GM18909 (cell line): ENCODE results near the gene MYOM1.
A peak's percentile ranks its signal among the peaks of the same experiment; 100 is the strongest.
"Not testable (repeated sequence)": the region's sequence is repeated elsewhere in the genome, so short reads cannot be mapped to it uniquely, and the experiment has no call there.

Source experiments
- ATAC-seq: cut with Tn5 transposase; IDR thresholded peaks from one replicate; pipeline ENCODE4 v1.9.1; 2021; ENCODE audit warnings: mild to moderate bottlenecking; ENCODE audit not compliant: unreplicated experiment, poor library complexity

The MYOM1 gene

DNA sequence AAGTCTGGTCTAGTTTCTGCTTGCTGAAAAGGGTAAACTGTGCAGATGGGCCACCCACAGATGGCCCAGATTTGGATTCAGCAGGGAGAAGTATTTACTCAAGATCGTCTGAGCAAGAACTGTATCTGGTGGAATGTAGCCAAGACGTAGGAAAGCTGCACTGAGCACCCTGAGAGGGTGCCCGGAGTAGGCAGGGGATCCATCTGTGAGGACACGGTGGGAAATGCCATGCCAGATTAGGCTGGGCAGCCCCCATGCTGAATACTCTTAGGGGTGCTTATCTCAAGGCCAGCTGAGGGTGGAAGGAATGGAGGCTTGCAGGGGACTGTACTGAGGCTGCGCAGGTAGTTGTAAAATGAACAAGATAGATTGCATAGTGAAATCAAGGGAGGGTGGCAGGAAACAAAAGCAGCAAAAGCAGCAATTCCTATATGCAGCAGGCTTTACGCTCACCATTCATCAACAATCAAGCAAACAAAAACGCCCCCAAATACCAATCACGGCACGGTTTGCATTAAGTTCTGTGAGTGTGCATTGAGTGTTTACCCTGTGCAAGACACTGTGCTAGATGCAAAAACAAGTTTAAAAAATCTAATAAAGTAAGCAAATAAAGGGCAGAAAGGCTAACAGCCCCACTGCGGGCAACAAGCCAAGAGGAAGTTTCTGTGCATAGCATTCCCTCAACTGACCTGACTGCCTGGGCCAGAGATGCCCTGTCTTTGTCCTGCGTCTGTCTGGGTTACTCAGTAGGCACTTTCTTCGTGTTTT is 174.7 kb downstream of the MYOM1 start:
- no peak for ATAC-seq

DNA sequence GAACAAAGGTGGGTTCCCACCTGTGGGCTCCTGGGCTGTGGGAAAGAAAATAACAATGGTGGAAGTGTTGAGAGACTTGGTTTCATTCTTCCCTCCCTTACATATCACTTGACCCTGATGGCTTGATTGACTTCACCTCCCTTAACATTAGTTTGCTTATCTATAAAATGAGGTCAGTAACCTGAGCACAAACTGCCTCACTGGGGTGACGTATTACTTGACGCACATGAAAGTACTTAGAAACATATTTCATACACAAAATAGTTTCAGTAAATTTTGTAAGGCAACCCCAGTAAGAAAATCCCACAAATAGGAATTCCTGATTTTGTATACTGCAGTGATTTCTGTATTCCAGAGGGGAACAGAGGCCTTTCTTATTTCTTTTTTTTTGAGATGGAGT is 177.4 kb downstream of the MYOM1 start:
- ATAC-seq: no peak

DNA sequence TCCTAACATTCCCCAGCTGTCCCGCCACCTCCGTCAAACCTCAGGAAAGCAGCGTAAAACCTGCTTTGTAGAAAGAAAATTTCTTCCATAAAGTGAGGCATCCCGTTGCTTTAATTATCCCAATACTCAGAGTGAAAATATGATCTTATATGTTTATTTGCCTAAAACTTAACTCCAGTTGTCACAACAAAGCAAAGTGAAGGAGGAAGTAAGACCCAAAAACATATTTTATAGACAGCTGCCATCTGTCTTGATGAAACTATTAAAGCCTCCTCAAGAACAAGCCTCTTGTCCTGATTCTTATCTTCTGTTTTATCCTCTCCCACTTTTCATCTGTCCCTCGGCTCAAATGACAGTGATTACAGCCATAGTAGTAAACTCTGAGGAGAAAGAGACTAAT is 177.9 kb downstream of the MYOM1 start:
- no peak for ATAC-seq

DNA sequence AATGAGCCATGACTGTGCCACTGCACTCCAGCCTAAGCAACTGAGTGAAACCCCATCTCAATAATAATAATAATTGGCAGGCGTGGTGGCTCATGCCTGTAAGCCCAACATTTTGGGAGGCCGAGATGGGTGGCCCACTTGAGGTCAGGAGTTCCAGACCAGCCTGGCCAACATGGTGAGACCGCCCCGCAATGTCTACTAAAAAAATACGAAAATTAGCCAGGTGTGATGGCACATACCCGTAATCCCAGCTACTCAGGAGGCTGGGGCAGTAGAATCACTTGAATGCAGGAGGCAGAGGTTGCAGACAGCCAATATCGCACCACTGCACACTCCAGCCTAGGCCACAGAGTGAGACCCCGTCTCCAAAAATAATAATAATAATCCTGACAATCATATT is 178.9 kb downstream of the MYOM1 start:
- ATAC-seq: no peak

DNA sequence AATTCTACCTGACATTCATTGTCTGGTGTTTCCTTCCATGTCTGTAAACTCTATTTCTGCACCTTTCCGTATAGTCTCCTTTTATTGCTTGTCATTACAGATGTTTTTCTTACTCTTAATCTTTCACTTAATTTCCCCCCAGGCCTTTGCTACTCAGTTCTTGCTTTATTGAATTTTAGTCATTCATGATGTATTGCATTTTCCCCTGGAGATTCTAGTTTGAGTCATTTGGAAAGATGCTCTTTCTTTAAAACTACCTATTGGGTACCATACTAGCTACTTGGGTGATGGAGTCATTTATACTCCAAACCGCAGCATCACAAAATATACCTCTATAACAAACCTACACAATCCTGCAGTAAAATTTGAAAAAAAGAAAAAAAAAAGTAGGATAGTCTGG is 179.6 kb downstream of the MYOM1 start:
- no peak for ATAC-seq

DNA sequence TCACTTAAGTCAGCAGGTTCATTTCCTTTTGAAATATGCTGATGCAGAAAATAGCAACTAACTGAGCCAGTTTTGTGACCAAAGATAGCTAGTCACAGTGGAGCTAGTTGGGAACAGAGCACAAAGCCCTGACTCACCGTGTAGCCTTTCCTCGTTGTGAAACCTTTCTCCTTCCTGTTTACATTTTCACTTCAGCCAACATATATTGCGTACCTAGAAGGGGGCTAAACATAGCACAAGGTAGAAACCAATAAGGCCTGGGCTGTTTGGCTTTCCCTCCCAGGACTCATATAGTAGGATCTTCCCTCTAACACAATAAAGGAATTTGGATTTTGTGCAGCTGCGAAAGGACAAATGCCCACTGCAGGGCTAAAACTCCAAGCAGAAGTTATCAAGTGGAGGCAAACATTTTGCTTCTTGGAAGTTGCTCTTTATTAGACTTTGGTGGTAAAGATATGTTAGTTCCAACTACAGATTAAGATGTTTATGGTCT is 182.3 kb downstream of the MYOM1 start:
- peak; percentile 99 for ATAC-seq

DNA sequence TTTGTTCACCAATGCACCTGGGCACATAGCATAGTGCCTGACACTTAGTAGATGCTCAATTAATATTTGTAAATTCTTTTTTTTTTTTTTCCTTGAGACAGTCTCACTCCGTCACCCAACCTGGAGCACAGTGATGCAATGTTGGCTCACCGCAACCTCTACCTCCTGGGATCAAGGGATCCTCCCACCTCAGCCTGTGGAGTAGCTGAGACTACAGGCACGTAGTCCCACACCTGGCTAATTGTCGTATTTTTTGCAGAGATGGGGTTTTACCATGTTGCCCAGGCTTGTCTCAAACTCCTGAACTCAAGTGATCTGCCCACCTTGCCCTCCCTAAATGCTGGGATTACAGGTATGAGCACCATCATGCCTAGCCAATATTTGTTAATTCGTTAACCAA is 183.7 kb downstream of the MYOM1 start:
- ATAC-seq: no peak

DNA sequence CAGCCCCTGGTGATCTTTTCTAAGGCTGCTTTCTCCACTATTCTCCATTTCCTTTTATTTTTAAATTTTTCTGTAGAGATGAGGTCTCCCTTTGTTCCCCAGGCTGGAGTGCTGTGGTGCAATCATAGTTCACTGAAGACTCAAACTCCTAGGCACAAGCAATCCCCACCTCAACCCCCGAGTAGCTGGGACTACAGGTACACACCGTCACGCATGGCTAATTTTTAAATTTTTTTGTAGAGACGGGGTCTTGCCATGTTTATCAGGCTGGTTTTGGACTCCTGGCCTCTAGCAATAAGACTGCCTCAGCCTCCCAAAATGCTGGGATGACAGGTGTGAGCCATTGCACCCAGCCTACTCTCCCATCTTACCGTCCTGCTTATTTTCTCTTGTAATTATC is 184.1 kb downstream of the MYOM1 start:
- no peak for ATAC-seq

DNA sequence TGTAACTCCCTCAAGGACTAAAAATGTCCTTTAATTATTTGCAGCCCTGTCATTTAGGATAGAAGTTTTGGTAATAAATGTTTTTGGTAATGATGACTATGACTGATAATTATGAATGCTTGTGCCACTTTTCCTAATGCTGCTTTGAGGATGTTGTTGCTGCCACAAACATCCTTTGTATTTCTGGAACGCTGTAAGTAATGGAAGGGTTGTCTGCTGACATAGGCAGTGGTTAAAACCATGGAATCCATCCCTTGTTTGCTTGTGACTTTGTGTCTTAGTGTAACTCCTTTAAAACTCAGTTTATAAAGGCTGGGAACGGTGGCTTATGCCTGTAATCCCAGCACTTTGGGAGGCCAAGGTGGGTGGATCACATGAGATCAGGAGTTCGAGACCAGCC is 187.0 kb downstream of the MYOM1 start:
- no peak for ATAC-seq

DNA sequence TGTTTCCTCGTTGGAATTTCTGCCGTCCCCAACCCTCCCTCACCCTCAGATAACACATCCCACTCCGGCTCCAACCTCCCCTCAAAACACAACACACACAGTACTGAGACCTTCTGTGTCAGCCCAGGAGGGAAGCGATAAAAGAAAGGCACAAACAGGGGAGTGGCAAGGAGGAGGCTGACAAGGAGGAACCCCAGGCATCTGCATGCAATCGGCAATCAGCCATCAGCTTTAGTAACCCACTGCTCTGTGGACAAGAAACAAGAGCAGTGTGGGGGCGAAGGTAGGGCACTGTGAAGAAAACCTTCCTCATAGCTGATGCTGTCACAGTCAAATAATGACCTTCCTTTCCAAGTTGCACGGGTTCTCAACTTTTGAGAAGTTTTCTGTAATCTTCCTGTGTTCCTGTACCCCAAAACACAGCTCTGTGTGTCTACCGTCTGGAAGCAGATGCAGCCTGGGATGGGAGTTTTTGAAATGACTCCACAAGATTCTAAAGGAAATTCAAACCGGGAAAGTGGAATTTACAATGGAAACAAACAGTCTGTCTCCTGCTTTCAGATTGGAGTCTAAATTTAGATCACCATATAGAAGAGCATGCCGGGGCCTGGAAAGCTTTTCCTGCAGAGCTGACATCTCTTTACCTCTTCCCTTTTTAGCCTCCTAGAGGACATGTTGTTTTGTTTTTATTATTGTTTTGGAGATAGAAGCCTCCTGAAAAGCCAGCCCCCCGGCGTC is 190.4 kb downstream of the MYOM1 start:
- no peak for ATAC-seq

DNA sequence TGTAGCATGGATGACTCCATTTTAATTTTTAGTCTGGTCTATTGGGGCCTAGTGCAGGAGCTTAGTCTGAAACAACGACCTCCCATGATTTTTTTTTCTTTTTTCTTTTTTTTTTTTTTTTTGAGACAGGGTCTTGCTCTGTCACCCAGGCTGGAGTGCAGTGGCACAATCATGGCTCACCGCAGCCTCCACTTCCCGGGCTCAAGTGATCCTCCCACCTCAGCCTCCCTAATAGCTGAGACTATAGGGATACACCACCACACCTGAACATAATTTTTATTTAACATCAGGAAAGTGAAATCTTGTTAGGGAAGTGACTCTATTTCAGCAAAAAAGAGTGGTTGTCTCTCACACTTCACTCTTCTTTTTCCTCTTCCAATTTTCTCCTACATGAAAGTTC is 191.7 kb downstream of the MYOM1 start:
- ATAC-seq: not testable (repeated sequence)

DNA sequence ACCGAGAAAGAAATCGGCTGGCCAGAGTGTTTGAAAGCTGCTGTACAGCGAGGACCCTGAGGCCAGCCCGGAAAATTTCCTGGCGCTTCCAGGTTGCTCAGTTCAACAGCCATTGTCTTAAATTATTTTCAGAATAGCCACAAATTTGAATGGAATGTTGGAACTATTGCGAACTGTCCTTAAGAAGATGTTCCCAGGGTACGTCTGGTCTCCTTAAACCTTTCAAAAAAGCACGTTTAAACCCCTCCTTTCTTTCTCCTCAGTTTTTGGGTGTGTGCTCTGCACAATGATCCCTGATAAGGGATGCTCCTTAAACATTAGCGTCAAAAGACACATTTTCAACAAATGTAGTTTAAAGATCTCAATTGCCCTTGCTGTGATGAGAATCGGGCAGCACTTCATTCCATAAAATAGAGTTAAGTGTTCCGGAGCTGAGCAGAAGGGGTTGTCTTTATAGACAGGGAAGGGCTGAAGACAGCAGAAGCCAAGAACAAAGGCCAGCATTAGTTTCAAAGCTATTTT is 192.3 kb downstream of the MYOM1 start:
- no peak for ATAC-seq

DNA sequence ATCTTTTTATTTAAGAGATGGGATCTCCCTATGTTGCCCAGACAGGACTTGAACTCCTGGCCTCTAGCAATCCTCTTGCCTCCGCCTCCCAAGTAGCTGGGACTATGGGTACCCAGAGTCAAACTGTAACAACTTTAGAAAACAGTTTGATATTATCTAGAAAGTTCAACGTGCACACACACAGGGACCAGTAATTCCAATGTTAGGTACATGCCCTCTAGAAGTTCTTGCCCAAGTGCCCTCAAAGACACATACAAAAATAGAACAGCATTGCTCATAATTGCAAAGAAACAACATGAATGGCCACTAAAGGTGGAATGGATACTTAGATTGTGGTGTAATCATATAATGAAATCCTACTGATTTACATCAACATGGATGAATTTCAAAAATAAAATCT is 194.2 kb downstream of the MYOM1 start:
- no peak for ATAC-seq

DNA sequence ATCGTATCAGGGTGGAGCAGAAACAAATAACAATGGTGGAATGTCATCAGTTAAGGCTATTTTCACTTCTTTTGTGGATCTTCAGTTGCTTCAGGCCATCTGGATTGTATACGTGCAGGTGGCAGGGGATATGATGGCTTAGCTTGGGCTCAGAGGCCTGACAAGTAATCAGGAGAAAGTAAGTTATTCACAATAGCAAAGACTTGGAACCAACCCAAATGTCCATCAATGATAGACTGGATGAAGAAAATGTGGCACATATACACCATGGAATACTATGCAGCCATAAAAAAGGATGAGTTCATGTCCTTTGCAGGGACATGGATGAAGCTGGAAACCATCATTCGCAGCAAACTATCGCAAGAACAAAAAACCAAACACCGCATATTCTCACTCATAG is 196.2 kb downstream of the MYOM1 start:
- not testable (repeated sequence) for ATAC-seq
